Psoas muscle (tissue), 8 donors: ENCODE results near the gene PREX1. TPM values are rescaled to one million over a fixed set of nuclear protein-coding genes. Genes with fewer than 3 reads are reported as not detected.
A peak's percentile ranks its signal among the peaks of the same experiment; 100 is the strongest.

Experiments used
- ATAC-seq, 4 donors: fragments of 200-7000 bp; cut with Tn5 transposase; one replicate each; pipeline ENCODE4 v1.9.1; 2020; ENCODE audit warnings: moderate library complexity in 3 of 4, mild to moderate bottlenecking in 2 of 4
- DNase-seq, 2 donors: peaks; one replicate each; pipeline ENCODE4 v3.0.0-alpha.2; 2020
- H3K27ac ChIP-seq: fragments of 200-600 bp; one replicate; pipeline ENCODE4 v1.8.0; 2022
- H3K27me3 ChIP-seq, 3 donors: fragments of 200-600 bp in 1 of 3; one replicate each; pipeline versions ENCODE4 v1.6.1 to v1.8.0; 2013 to 2022; ENCODE audit warnings: low read length in 2 of 3, mild to moderate bottlenecking in 2 of 3, moderate library complexity in 1 of 3; ENCODE audit not compliant: insufficient read depth in 3 of 3
- H3K36me3 ChIP-seq, 2 donors: fragments of 200-600 bp in 1 of 2; one replicate each; pipeline versions ENCODE4 v1.6.1 to v1.8.0; 2013 to 2022; ENCODE audit warnings: low read depth in 1 of 2, mild to moderate bottlenecking in 1 of 2, moderate library complexity in 1 of 2; ENCODE audit not compliant: insufficient read depth in 1 of 2
- H3K4me1 ChIP-seq: fragments of 200-600 bp; one replicate; pipeline ENCODE4 v1.8.0; 2022
- H3K4me3 ChIP-seq: fragments of 200-600 bp; one replicate; pipeline ENCODE4 v1.8.0; 2022; ENCODE audit warnings: mild to moderate bottlenecking
- H3K9me3 ChIP-seq: fragments of 200-600 bp; one replicate; pipeline ENCODE4 v1.8.0; 2022
- WGBS, 3 donors: extraction: QIAGEN DNeasy Blood & Tissue Kit; methylation state at CpG; one replicate each; pipeline versions ENCODE4 v1.1.6 to v1.1.7; 2013; 5-methylcytosine and 5-hydroxymethylcytosine counted together
- intact Hi-C, 2 donors: fragments of 100-400 bp; cut with DNase I; formaldehyde crosslinking; loops; one replicate each; pipeline versions ENCODE4 v1.11.0 to v1.14.2; 2022
- polyA plus RNA-seq, 3 donors: library from polyadenylated mRNA; stranded (reverse); fragments of 200-250 nt; gene quantifications; one replicate each; pipeline ENCODE4 v1.2.3, GENCODE V29; 2013
- total RNA-seq, 4 donors: library from RNA; stranded (reverse); fragmentation: NEBNext Ultra II Directional in 2 of 4; extraction: Animal tissue kit (Norgen Biotek cat#: 25700) in 2 of 4; gene quantifications; one replicate each; pipeline versions ENCODE4 v1.2.1 to v1.2.4, GENCODE V29; 2021 to 2023
- TF ChIP-seq, protein P1 (sequence below): fragments of 200-600 bp; IDR thresholded peaks from one replicate; pipeline ENCODE4 v1.8.0; 2022; ENCODE audit warnings: antibody characterized with exemption
- donor health status: healthy with polysubstance abuse.
- donor health status: DM: no; HTN: no; CAD: no; lungs with moderate emphysema.
- donor health status: Bipolar disorder and iron deficiency.
- donor health status: healthy.
- donor health status: DM: yes; HTN: yes; CAD: no.
- donor health status: DM: no; HTN: no; CAD: no.
- donor health status: DM: no; HTN: no; CAD: no.
- donor health status: DM: yes; HTN: yes; CAD: no.

PREX1 gene
- total and polyA plus RNA-seq, 7 donors: 2.5 to 8.3 (median 5.3) TPM

DNA sequence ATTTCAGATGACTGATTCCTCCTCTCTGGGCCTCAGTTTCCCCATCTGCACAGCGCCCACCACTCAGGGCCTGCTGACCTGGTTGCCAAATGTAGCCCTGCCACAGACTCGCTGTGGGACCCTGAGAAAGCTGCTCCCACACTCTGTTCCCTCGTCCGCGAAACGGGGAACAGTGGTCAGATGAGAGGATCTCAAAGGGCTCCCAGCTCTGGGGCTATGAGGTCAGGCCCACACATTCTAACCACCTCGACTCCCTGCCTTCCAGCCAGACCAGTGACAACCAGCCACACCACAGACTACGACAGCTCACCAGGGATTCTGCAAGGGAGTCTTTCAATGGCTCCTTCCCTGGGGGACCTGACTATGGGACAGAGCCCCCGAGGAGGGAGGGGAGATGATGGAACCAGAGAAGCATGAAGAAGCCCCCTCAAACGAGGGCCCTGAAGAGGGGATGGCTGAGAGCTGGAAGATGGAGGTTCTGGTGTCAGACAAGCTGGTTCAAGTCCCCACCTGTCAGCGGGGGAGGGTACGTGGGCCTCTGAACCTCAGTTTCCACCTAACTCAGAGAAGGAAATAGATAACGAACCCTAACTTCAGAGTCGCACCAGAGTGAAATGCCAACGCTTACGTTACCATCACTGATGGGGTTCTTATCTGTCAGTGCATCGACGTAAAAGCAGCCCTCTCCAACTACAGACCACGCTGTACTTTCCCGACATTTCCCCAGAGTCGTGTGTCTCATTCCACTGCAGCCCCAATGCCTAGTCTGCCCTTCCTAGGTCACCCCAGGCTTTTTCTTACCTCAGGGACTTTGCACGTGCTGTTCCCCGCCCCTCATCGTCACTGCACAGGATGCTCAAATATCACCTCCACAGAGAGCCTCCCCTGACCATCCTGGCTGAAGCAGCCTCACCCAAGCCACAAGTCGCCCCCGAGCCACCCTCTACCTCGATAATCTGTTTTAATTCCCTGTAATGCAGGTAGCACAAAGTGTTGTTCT, 60.5 kb downstream of the PREX1 start:
- intact Hi-C loops: no loop called here
- ATAC-seq: no peak
- TF ChIP-seq, protein P1, sequence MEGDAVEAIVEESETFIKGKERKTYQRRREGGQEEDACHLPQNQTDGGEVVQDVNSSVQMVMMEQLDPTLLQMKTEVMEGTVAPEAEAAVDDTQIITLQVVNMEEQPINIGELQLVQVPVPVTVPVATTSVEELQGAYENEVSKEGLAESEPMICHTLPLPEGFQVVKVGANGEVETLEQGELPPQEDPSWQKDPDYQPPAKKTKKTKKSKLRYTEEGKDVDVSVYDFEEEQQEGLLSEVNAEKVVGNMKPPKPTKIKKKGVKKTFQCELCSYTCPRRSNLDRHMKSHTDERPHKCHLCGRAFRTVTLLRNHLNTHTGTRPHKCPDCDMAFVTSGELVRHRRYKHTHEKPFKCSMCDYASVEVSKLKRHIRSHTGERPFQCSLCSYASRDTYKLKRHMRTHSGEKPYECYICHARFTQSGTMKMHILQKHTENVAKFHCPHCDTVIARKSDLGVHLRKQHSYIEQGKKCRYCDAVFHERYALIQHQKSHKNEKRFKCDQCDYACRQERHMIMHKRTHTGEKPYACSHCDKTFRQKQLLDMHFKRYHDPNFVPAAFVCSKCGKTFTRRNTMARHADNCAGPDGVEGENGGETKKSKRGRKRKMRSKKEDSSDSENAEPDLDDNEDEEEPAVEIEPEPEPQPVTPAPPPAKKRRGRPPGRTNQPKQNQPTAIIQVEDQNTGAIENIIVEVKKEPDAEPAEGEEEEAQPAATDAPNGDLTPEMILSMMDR: no peak
- Histone ChIP-seq H3K36me3 (no peaks in the 10 kb centered on the region), H3K27ac (no peak overlapping the region), H3K4me1 (no peaks in the 10 kb centered on the region), H3K9me3 (no peaks in the 10 kb centered on the region), H3K27me3 (no peaks in the 10 kb centered on the region), H3K4me3 (no peak overlapping the region)
- WGBS, 3 donors: 88 to 92% (median 89%) methylated on average over 27 of the region's 27 CpGs
- no peak for DNase-seq

DNA sequence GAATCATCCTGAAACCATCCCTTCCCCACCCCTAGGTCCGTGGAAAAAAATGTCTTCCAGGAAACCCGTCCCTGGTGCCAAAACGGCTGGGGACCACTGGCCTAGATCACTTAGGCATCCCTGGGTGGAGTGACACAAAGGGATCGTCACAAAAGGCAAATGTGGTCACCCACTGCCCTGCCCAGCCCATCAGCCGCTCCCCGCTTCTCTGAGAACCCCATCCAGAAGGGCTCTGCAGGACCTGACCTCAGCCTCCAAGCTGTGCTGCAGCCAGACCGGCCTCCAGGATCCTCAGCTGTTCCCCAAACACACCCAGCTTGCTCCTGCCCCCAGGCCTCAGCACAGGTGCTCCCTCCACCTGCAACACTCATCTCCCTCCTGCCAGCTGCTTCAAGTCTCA, 61.6 kb downstream of the PREX1 start:
- H3K27ac ChIP-seq: no peak overlapping the region
- no peak for DNase-seq

DNA sequence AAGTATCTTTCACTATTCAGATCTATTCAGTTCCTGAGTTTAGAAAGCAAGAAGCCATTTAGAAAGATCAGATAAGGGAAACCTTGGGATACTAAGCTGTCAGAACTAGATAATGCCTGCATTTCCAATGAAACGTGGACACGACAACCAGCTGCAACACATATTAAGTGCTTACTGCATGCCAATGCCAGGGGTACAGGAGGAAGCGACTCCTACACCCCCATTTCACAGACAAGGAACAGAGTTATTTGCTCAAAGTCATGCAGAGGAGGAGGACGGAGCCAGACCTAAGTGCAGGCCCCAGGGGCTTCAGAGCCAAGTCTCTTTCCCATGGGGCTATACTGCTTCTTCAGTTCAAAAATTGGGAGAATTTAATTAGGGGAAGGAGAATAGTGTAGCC, 62.4 kb downstream of the PREX1 start:
- Histone ChIP-seq H3K36me3 (no peaks in the 10 kb centered on the region), H3K27ac (no peak overlapping the region), H3K4me1 (no peaks in the 10 kb centered on the region), H3K9me3 (no peaks in the 10 kb centered on the region), H3K4me3 (no peak overlapping the region), H3K27me3 (no peaks in the 10 kb centered on the region)
- DNase-seq (no peak), ATAC-seq (no peak)
- intact Hi-C loops: no loop called here
- TF ChIP-seq, protein P1: no peak
- WGBS, 3 donors: 87 to 94% (median 91%) methylated on average over 4 of the region's 4 CpGs

More for the DNA sequence above, 61.6 kb downstream of the PREX1 start:
- TF ChIP-seq, protein P1: no peak
- Histone ChIP-seq H3K9me3 (no peaks in the 10 kb centered on the region), H3K4me3 (no peak overlapping the region), H3K27me3 (no peaks in the 10 kb centered on the region), H3K4me1 (no peaks in the 10 kb centered on the region), H3K36me3 (no peaks in the 10 kb centered on the region)
- WGBS, 3 donors: 73 to 79% (median 78%) methylated on average over 7 of the region's 7 CpGs
- intact Hi-C loops: no loop called here
- no peak for ATAC-seq

DNA sequence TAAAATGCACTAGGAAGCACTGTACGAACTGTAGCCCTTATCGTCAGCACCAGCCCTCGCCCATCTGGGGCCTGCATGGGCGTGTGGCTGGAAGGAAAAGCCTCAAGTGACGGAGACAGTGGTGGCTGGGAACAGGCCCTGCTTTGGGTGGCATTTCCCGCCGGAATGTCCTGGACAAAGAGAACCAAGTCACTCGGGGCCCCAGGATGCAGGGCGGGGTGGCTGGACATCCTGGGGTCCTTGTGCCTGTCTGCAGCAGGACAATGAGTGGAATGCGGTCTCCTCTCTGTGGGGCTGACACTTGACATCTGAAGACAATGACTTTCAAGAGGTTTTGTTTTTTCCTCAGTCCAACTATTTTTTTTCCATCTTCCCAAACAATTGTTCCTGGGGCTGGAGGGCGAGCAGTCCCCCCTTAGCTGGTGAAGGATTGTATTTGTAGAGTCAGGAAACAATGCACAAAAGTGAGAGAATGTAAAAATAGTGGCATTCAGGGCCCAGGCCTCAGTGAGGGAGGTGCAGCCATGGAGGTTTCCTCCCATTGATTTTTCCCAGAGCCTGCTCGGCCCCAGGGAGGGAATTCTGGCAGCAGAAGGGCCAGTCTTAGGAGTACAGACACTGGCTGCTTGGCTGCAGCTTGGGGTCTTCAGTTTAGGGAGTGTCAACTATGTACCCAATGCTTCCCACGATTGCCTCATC, 64.4 kb downstream of the PREX1 start:
- intact Hi-C loops: no loop called here
- Histone ChIP-seq H3K27me3 (no peaks in the 10 kb centered on the region), H3K27ac (no peak overlapping the region), H3K9me3 (no peaks in the 10 kb centered on the region), H3K4me3 (no peak overlapping the region), H3K4me1 (no peaks in the 10 kb centered on the region), H3K36me3 (no peaks in the 10 kb centered on the region)
- peak in 1 of 4 donors; percentile 27 for ATAC-seq
- TF ChIP-seq, protein P1: no peak
- no peak for DNase-seq
- 76 to 85% (median 79%) methylated on average over 13 of the region's 13 CpGs for WGBS, 3 donors
